GM21619 (cell line): Measurements from ENCODE around the gene MYB.
A peak's percentile ranks its signal among the peaks of the same experiment; 100 is the strongest.
"Not testable (repeated sequence)": the region's sequence is repeated elsewhere in the genome, so short reads cannot be mapped to it uniquely, and the experiment has no call there.

Experiments used
- ATAC-seq: cut with Tn5 transposase; IDR thresholded peaks from one replicate; pipeline ENCODE4 v1.9.1; 2021; ENCODE audit not compliant: unreplicated experiment

MYB gene

GRCh38 chr6:135163440-135163738, 17.7 kb upstream of the MYB start:
- ATAC-seq, result peak; percentile 64

GRCh38 chr6:135164387-135164786, 16.7 kb upstream of the MYB start:
- ATAC-seq, result not testable (repeated sequence)

GRCh38 chr6:135165031-135165430, 16.1 kb upstream of the MYB start:
- no peak for ATAC-seq

GRCh38 chr6:135166515-135166914, 14.6 kb upstream of the MYB start:
- no peak for ATAC-seq

- no peak for ATAC-seq
These were observed 13.5 kb upstream of the MYB start for GRCh38 chr6:135167617-135168016.

GRCh38 chr6:135168766-135169165, 12.3 kb upstream of the MYB start:
- no peak for ATAC-seq

- ATAC-seq, result no peak
These were observed 10.9 kb upstream of the MYB start for GRCh38 chr6:135170238-135170637.

GRCh38 chr6:135170849-135171248, 10.3 kb upstream of the MYB start:
- no peak for ATAC-seq

GRCh38 chr6:135173242-135173988, 7.7 kb upstream of the MYB start:
- ATAC-seq, result no peak

- ATAC-seq, result no peak
These were observed 7.1 kb upstream of the MYB start for GRCh38 chr6:135173989-135174484.

- no peak for ATAC-seq
These were observed 5.0 kb upstream of the MYB start for GRCh38 chr6:135176058-135176457.

GRCh38 chr6:135176464-135176863, 4.6 kb upstream of the MYB start:
- no peak for ATAC-seq

- ATAC-seq, result no peak
These were observed 1.7 kb upstream of the MYB start for GRCh38 chr6:135179372-135179771.

GRCh38 chr6:135179920-135180541, 1.1 kb upstream of the MYB start:
- ATAC-seq, result no peak

GRCh38 chr6:135181333-135182070, 394 bp downstream of the MYB start:
- ATAC-seq, result no peak

- peak; percentile 7 for ATAC-seq
These were observed 1.2 kb downstream of the MYB start for GRCh38 chr6:135182071-135183001.

GRCh38 chr6:135183002-135183531, 2.0 kb downstream of the MYB start:
- peak; percentile 45 for ATAC-seq

GRCh38 chr6:135183532-135184440, 2.7 kb downstream of the MYB start:
- ATAC-seq, result peak; percentile 26

GRCh38 chr6:135185483-135185882, 4.4 kb downstream of the MYB start:
- ATAC-seq, result no peak

- ATAC-seq, result no peak
These were observed 5.1 kb downstream of the MYB start for GRCh38 chr6:135186255-135186654.
